HepG2 (cell line): ENCODE results near the gene ST3GAL2. TPM values are rescaled to one million over a fixed set of nuclear protein-coding genes. Genes with fewer than 3 reads are reported as not detected.

Source experiments
- ATAC-seq: fragments of 200-7000 bp; cut with Tn5 transposase; 3 replicates; pipeline ENCODE4 v1.9.1; 2020; ENCODE audit warnings: mild to moderate bottlenecking, moderate library complexity
- BruUV-seq: library from RNA; stranded (reverse); fragments of 400-500 nt; replicated peaks from 2 replicates; lab custom pipeline; 2021; lab: Mats Ljungman, UMichigan
- CTCF ChIA-PET: fragments of 300-600 bp; formaldehyde crosslinking; extraction: SDS; loops from one replicate; lab custom pipeline; 2021; ENCODE audit warnings: low total read pairs, inconsistent platforms, low intra/inter-chr PET ratio; lab: Yijun Ruan, JAX
- POLR2A ChIA-PET: fragments of 350-600 bp; sonication (Branson Sonifier 250); formaldehyde crosslinking; loops from one replicate; lab custom pipeline; 2020; ENCODE audit warnings: antibody characterized with exemption, inconsistent platforms; lab: Yijun Ruan, JAX
- DNase-seq: peaks from one replicate; pipeline ENCODE4 v3.0.0-alpha.2; 2015; ENCODE audit warnings: low spot score
- FAIRE-seq: peaks from 3 replicates; lab custom pipeline; 2011; peaks lifted over from hg19 to GRCh38; lab: Jason Lieb, UNC
- H2AFZ ChIP-seq: one replicate; pipeline ENCODE4 v1.6.1; 2011; ENCODE audit warnings: low read length, inconsistent platforms
- H3K27ac ChIP-seq: fragments of 300-600 bp; 3 replicates; pipeline ENCODE4 v1.8.0; 2011; ENCODE audit warnings: mixed run types, mild to moderate bottlenecking, mixed read lengths, low read length, inconsistent platforms; ENCODE audit not compliant: insufficient read depth; ENCODE audit errors: extremely low read length
- H3K27me3 ChIP-seq, 2 experiments: fragments of 200-600 bp in 1 of 2; 2 replicates in 1 of 2; 3 replicates in 1 of 2; pipeline versions ENCODE4 v1.6.0 to v1.8.0; 2011; ENCODE audit warnings: low read length in 2 of 2, mild to moderate bottlenecking in 2 of 2, moderate library complexity in 2 of 2, inconsistent platforms in 1 of 2; ENCODE audit not compliant: insufficient read depth in 2 of 2, control insufficient read depth in 1 of 2
- H3K36me3 ChIP-seq, 2 experiments: fragments of 200-600 bp in 1 of 2; replicated peaks in 1 of 2; 2 replicates in 1 of 2; 3 replicates in 1 of 2; pipeline versions ENCODE4 v1.5.1 to v1.8.0; 2011; ENCODE audit warnings: low read length in 2 of 2, inconsistent platforms in 1 of 2; ENCODE audit not compliant: insufficient read depth in 2 of 2, control insufficient read depth in 1 of 2
- H3K4me1 ChIP-seq: 2 replicates; pipeline ENCODE4 v1.5.1; 2012; ENCODE audit warnings: low read length, inconsistent platforms; ENCODE audit not compliant: insufficient read depth
- H3K4me2 ChIP-seq: 2 replicates; pipeline ENCODE4 v1.6.0; 2011; ENCODE audit warnings: low read depth, low read length, inconsistent platforms
- H3K4me3 ChIP-seq, 3 experiments: fragments of 200-600 bp in 1 of 3; sonication (generic), shearing (Covaris generic) in 1 of 3; replicated peaks in 1 of 3; 2 replicates each; pipeline ENCODE4 v1.5.1; 2011 to 2016; ENCODE audit warnings: low read length in 3 of 3, inconsistent platforms in 2 of 3, low read depth in 2 of 3, mild to moderate bottlenecking in 2 of 3, control low read depth in 1 of 3, mixed read lengths in 1 of 3; ENCODE audit not compliant: insufficient read depth in 1 of 3
- H3K79me2 ChIP-seq: one replicate; pipeline ENCODE4 v1.6.1; 2011; ENCODE audit warnings: low read length, inconsistent platforms; ENCODE audit not compliant: insufficient read depth
- H3K9ac ChIP-seq: 2 replicates; pipeline ENCODE4 v1.6.0; 2011; ENCODE audit warnings: mild to moderate bottlenecking, low read depth, low read length, inconsistent platforms; ENCODE audit not compliant: insufficient read depth
- H3K9me3 ChIP-seq: 2 replicates; pipeline ENCODE4 v1.5.1; 2012; ENCODE audit warnings: mild to moderate bottlenecking, low read length
- H4K20me1 ChIP-seq: 2 replicates; pipeline ENCODE4 v1.6.0; 2011; ENCODE audit warnings: inconsistent platforms, mild to moderate bottlenecking, low read length, moderate library complexity; ENCODE audit not compliant: insufficient read depth
- HES4 ChIP-seq: sonication (generic); formaldehyde crosslinking; IDR thresholded peaks from 2 replicates; pipeline ENCODE4 v1.9.0; 2021; ENCODE audit warnings: mild to moderate bottlenecking, missing genetic modification reagents, borderline replicate concordance
- ZHX1 ChIP-seq: sonication (generic); formaldehyde crosslinking; IDR thresholded peaks from 2 replicates; pipeline ENCODE4 v1.8.1; 2022; ENCODE audit warnings: low read depth, mild to moderate bottlenecking, missing genetic modification reagents
- WGBS: methylation state at CpG from one replicate; pipeline ENCODE4 v1.1.6; 2017; ENCODE audit warnings: low lambda C conversion rate; 5-methylcytosine and 5-hydroxymethylcytosine counted together
- in situ Hi-C: cut with HindIII; loops from 2 replicates; pipeline ENCODE4 v1.10.0; 2017; ENCODE audit warnings: low pct_unique_long_range_greater_than_20kb; ENCODE audit not compliant: extremely low pct_ligation_motif_present
- intact Hi-C: fragments of 100-400 bp; cut with micrococcal nuclease; formaldehyde crosslinking; loops from one replicate; pipeline ENCODE4 v1.10.0; 2022; ENCODE audit not compliant: unreplicated experiment
- polyA plus RNA-seq, 8 experiments: library from polyadenylated mRNA; depleted of rRNA in 3 of 8; stranded (reverse) in 7 of 8; unstranded in 1 of 8; fragments of >200 nt; fragmentation: Illumina TruSeq in 4 of 8; extraction: Trizol in 4 of 8; gene quantifications; 2 replicates each; pipeline versions ENCODE4 v1.2.1 to v1.2.3, GENCODE V29; 2011 to 2016; ENCODE audit warnings: low read depth in 4 of 8, missing spikeins in 1 of 8, mixed read lengths in 1 of 8; ENCODE audit not compliant: insufficient read depth in 1 of 8
- total RNA-seq, 5 experiments: library from RNA; depleted of rRNA; stranded (reverse); fragments of >200 nt; fragmentation: Illumina TruSeq; extraction: Trizol; gene quantifications; 2 replicates each; pipeline ENCODE4 v1.2.3, GENCODE V29; 2016; ENCODE audit warnings: low read depth in 1 of 5

ST3GAL2 gene
- total and polyA plus RNA-seq, 2 of the 13 experiments (the other 11 are each of a cell fraction or from before 2014, with no cell fraction given), result 16.3 to 24.9 TPM

DNA sequence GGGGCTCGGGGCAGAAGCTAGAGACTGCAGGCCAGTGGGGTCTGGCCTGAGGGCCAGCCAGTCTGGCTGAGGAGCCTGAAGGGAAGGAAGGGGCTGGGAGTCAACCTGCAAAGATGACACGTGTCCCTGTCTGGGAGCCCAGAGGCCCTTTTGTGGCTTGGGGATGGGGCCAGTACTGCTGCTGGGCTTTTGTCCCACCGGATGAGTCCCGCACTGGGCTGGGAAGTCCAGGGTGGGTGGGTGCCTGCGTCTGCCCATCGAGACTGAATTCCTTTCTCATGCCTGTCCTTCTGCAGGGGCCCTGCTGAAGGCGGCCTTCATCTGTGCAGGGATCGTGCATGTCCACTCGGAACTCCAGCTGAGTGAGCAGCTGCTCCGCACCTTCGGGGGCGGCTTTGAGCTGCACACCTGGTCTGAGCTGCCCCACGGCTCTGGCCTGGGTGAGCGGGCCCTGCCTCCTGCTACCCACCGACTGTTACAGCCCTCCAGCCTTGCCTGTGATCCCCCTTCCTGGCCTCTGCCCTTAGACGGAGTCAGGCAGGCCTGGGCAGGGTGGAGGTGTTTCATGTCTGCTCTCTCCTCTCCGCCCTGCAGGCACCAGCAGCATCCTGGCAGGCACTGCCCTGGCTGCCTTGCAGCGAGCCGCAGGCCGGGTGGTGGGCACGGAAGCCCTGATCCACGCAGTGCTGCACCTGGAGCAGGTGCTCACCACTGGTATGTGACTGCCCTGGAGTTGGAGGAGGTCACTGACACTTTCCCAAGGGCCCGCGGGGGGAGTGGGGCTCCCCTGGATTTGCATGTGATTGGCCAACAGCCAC is 36.4 kb upstream of the ST3GAL2 start:
- Histone ChIP-seq H3K9me3 (no peaks in the 10 kb centered on the region), H3K27ac (no peak overlapping the region), H4K20me1 (no peaks in the 10 kb centered on the region), H3K9ac (no peak overlapping the region), H3K27me3 (no peaks in the 10 kb centered on the region), H3K79me2 (no peaks in the 10 kb centered on the region), H3K36me3 (peaks cover 7 to 17% of the 10 kb centered on the region in 2 experiments; a peak in 4 of 5 replicates), H3K4me3 (no peak overlapping the region), H3K4me1 (peaks cover 5% of the 10 kb centered on the region; the same call in 1 of the 2 replicates), H3K4me2 (no peak overlapping the region), H2AFZ (no peak overlapping the region)
- in situ Hi-C loops (no loop called here), intact Hi-C loops (no loop called here)
- 92% methylated on average over 14 of the region's 24 CpGs for WGBS
- no TSS peak for BruUV-seq
- no peak for FAIRE-seq
- ATAC-seq, result no peak
- TF ChIP-seq HES4 (0 out of 2 replicates have a peak, but pooled peaks have one; percentile 44), ZHX1 (CRISPR knock-in tag) (no peak)
- ChIA-PET CTCF (no interaction called here), POLR2A (no interaction called here)
- DNase-seq, result no peak
